MM.1S (cell line): ENCODE results near the gene POLD3.

Experiments
- DNase-seq: peaks from one replicate; pipeline ENCODE4 v3.0.0-alpha.2; 2015
- H2AFZ ChIP-seq: fragments of 300-600 bp; sonication (generic); 2 replicates; pipeline ENCODE4 v1.6.0; 2016; ENCODE audit warnings: antibody characterized with exemption, low read length
- H3F3A ChIP-seq: fragments of 300-600 bp; sonication (generic); 2 replicates; pipeline ENCODE4 v1.6.1; 2016; ENCODE audit warnings: mild to moderate bottlenecking, antibody characterized with exemption, low read length, moderate library complexity, mixed read lengths; ENCODE audit not compliant: insufficient read depth
- H3K27ac ChIP-seq: fragments of 300-600 bp; sonication (generic); 2 replicates; pipeline ENCODE4 v1.5.1; 2016; ENCODE audit warnings: mild to moderate bottlenecking, low read length
- H3K27me3 ChIP-seq: fragments of 300-600 bp; sonication (generic); replicated peaks from 2 replicates; pipeline ENCODE4 v1.6.0; 2016; ENCODE audit warnings: low read length; ENCODE audit not compliant: insufficient read depth
- H3K36me3 ChIP-seq: fragments of 300-600 bp; sonication (generic); replicated peaks from 2 replicates; pipeline ENCODE4 v1.6.1; 2016; ENCODE audit warnings: mild to moderate bottlenecking, low read length, mixed read lengths; ENCODE audit not compliant: insufficient read depth
- H3K4me1 ChIP-seq: fragments of 300-600 bp; sonication (generic); 2 replicates; pipeline ENCODE4 v1.6.1; 2016; ENCODE audit warnings: low read length, mixed read lengths
- H3K4me2 ChIP-seq: fragments of 300-600 bp; sonication (generic); 2 replicates; pipeline ENCODE4 v1.6.0; 2016; ENCODE audit warnings: low read depth, low read length
- H3K4me3 ChIP-seq: fragments of 300-600 bp; sonication (generic); 2 replicates; pipeline ENCODE4 v1.5.1; 2016; ENCODE audit warnings: low read length, mixed read lengths
- H3K79me2 ChIP-seq: fragments of 300-600 bp; sonication (generic); 2 replicates; pipeline ENCODE4 v1.6.1; 2016; ENCODE audit warnings: mixed run types, low read length, mixed read lengths
- H3K9ac ChIP-seq: fragments of 300-600 bp; sonication (generic); 2 replicates; pipeline ENCODE4 v1.6.1; 2016; ENCODE audit warnings: low read length, mixed read lengths
- H3K9me2 ChIP-seq: fragments of 300-600 bp; sonication (generic); replicated peaks from 2 replicates; pipeline ENCODE4 v1.6.1; 2016; ENCODE audit warnings: mild to moderate bottlenecking, low read length, mixed read lengths; ENCODE audit not compliant: insufficient read depth
- H3K9me3 ChIP-seq: fragments of 300-600 bp; sonication (generic); replicated peaks from 2 replicates; pipeline ENCODE4 v1.6.1; 2016; ENCODE audit warnings: mild to moderate bottlenecking, low read length, mixed read lengths; ENCODE audit not compliant: insufficient read depth
- H4K20me1 ChIP-seq: fragments of 300-600 bp; sonication (generic); 2 replicates; pipeline ENCODE4 v1.6.1; 2016; ENCODE audit warnings: mild to moderate bottlenecking, low read length, moderate library complexity, mixed read lengths; ENCODE audit not compliant: insufficient read depth
- EZH2 ChIP-seq: fragments of 300-600 bp; sonication (generic); optimal IDR thresholded peaks from 2 replicates; pipeline ENCODE3; 2017; ENCODE audit warnings: low read depth, mild to moderate bottlenecking, antibody characterized with exemption, low read length, mixed read lengths
- EZH2phosphoT487 ChIP-seq: fragments of 300-600 bp; sonication (generic); IDR thresholded peaks from 2 replicates; pipeline ENCODE4 v1.6.1; 2018; ENCODE audit warnings: antibody characterized with exemption, low read length
- TF ChIP-seq, protein P1 (sequence below): fragments of 300-600 bp; sonication (generic); IDR thresholded peaks from 2 replicates; pipeline ENCODE4 v1.5.1; 2016; ENCODE audit warnings: antibody characterized with exemption, low read length, mixed read lengths

POLD3 gene

DNA sequence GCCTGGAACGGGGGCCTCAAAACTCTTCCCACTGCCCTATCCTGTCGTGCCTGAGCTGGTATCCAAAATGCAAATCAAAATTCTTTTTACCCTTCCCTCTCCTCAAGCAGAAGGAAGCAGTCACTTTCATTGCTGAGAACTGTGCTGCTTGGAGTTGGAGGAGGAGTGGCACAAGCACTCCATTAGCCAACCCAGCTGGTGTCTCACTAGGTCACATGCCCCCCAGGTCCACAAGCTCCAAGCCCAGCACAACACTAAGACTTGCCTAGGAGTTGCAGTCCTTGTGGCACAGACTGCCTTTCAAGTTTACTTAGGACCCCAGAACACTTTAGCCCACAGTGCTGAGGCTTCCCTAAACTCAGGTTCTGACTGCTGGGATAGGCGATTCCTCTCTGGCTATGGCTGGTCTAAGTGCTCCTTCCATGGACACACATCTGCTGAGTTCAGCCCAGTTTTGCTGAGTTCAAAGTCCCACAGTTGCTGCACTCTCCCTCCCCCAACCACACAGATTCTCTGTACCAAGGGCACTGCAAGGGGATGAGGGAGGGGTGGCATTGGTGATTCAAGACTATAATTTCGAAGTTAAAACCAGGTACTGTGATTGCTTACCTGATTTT, 70.2 kb downstream of the POLD3 start:
- no peaks in the 10 kb centered on the region for H3K9me3 ChIP-seq
- H3K27ac ChIP-seq, result no peak overlapping the region

GRCh38 chr11:74663315-74663714, 70.9 kb downstream of the POLD3 start:
- Histone ChIP-seq H3F3A (no peaks in the 10 kb centered on the region), H3K36me3 (no peaks in the 10 kb centered on the region), H3K27ac (no peak overlapping the region), H3K9me3 (no peaks in the 10 kb centered on the region), H3K4me3 (no peak overlapping the region), H3K9ac (no peak overlapping the region), H3K4me2 (no peak overlapping the region), H3K27me3 (no peaks in the 10 kb centered on the region), H3K4me1 (no peaks in the 10 kb centered on the region), H3K9me2 (no peaks in the 10 kb centered on the region), H3K79me2 (no peaks in the 10 kb centered on the region), H4K20me1 (0 out of 2 replicates have a peak, but pooled peaks cover 4% of the 10 kb centered on the region), H2AFZ (no peak overlapping the region)
- no peak for DNase-seq
- no peak for TF ChIP-seq EZH2phosphoT487
- no peak for TF ChIP-seq EZH2
- TF ChIP-seq, protein P1, sequence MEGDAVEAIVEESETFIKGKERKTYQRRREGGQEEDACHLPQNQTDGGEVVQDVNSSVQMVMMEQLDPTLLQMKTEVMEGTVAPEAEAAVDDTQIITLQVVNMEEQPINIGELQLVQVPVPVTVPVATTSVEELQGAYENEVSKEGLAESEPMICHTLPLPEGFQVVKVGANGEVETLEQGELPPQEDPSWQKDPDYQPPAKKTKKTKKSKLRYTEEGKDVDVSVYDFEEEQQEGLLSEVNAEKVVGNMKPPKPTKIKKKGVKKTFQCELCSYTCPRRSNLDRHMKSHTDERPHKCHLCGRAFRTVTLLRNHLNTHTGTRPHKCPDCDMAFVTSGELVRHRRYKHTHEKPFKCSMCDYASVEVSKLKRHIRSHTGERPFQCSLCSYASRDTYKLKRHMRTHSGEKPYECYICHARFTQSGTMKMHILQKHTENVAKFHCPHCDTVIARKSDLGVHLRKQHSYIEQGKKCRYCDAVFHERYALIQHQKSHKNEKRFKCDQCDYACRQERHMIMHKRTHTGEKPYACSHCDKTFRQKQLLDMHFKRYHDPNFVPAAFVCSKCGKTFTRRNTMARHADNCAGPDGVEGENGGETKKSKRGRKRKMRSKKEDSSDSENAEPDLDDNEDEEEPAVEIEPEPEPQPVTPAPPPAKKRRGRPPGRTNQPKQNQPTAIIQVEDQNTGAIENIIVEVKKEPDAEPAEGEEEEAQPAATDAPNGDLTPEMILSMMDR, result no peak

More for the DNA sequence above, 70.2 kb downstream of the POLD3 start:
- TF ChIP-seq, protein P1, result no peak
- TF ChIP-seq EZH2phosphoT487 (no peak), EZH2 (no peak)
- Histone ChIP-seq H2AFZ (no peak overlapping the region), H3K36me3 (no peaks in the 10 kb centered on the region), H3K4me2 (no peak overlapping the region), H3K9ac (no peak overlapping the region), H4K20me1 (0 out of 2 replicates have a peak, but pooled peaks cover 4% of the 10 kb centered on the region), H3K9me2 (no peaks in the 10 kb centered on the region), H3K27me3 (no peaks in the 10 kb centered on the region), H3K4me3 (no peak overlapping the region), H3K79me2 (no peaks in the 10 kb centered on the region), H3F3A (no peaks in the 10 kb centered on the region), H3K4me1 (no peaks in the 10 kb centered on the region)
- DNase-seq, result no peak

GRCh38 chr11:74669211-74670160, 77.1 kb downstream of the POLD3 start:
- no peak for DNase-seq
- H3K27me3 ChIP-seq, result no peaks in the 10 kb centered on the region
- H3K9me2 ChIP-seq, result no peaks in the 10 kb centered on the region
- H3K27ac ChIP-seq, result no peak overlapping the region
- no peaks in the 10 kb centered on the region for H3K4me1 ChIP-seq
- H4K20me1 ChIP-seq, result no peaks in the 10 kb centered on the region
- H2AFZ ChIP-seq, result no peak overlapping the region
- H3K79me2 ChIP-seq, result no peaks in the 10 kb centered on the region
- no peaks in the 10 kb centered on the region for H3F3A ChIP-seq
- TF ChIP-seq EZH2 (no peak), EZH2phosphoT487 (no peak)
- TF ChIP-seq, protein P1, result no peak
- H3K9ac ChIP-seq, result no peak overlapping the region
- H3K9me3 ChIP-seq, result no peaks in the 10 kb centered on the region
- no peaks in the 10 kb centered on the region for H3K36me3 ChIP-seq
- no peak overlapping the region for H3K4me2 ChIP-seq
- no peak overlapping the region for H3K4me3 ChIP-seq
